ENCODE data around the gene RPS25. TPM values are rescaled to one million over a fixed set of nuclear protein-coding genes. Genes with fewer than 3 reads are reported as not detected.

Gene RPS25
- total and polyA plus RNA-seq, 9 of the 15 experiments (the other 6 are each of a cell fraction or from before 2014, with no cell fraction given): 1,553 to 5,486 (median 2,471) TPM

DNA sequence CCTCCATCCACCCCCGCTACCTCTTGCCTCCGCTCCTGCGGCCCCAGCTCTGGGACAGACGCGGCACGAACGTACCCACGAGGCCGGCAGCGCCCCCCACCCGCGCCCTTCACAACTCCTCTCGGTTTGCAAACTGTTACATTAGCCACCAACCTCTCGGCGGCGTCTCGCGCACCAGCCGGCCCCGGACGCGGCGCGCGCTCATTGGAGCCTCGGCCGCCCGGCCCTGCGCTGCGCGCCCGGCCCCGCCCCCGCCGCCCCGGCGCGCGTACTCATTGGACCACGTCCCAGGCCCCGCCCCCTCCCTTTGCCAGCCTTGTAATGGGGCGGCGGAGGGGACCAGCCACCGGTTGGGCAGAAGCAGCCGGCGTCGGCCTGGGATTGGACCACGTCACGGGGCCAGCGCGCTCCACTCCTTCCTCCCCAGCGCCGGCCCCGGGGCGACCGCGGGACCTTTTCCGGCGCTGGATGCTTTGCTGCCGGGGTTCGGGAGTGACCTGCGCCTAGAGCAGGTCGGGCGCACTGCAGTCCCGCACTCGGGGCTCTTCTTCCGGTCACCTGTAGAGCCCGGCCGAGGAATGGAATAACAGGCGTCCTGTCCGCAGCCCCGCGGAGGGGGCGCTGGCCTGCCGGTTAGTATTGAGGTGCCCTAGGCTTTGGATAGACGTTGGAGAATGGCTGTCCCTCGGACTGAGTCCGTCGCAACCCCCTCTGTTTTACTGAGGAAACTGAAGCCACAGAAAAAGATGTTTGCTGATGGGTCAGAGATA lies 39.0 kb upstream of the RPS25 start, which contains the start of gene HYOU1 (continued):
- TF ChIP-seq TFAP4 (CRISPR knock-in tag; IDR thresholded peaks at IDR 0.05; ENCODE audit: borderline replicate concordance): peak; percentile 89; the same call in 1 of the 2 replicates
- TF ChIP-seq FOXJ2 (tag; IDR thresholded peaks at IDR 0.05): 0 out of 2 replicates have a peak, but pooled peaks have one; percentile 58
- TF ChIP-seq POLR2B (IDR thresholded peaks at IDR 0.05; ENCODE audit: low read depth, partially characterized antibody): peak; percentile 46
- peak; percentile 91 for TF ChIP-seq GABPA (tag; conservative IDR thresholded peaks at IDR 0.05; ENCODE audit: low read depth)
- peak in 1 of 2 experiments; percentile 44; a peak in 2 of 4 replicates for TF ChIP-seq FOXK2 (conservative IDR thresholded peaks at IDR 0.05 in 1 of 2, IDR thresholded peaks at IDR 0.05 in 1 of 2; ENCODE audit: low read depth in 2 of 2)
- TF ChIP-seq, protein P1, sequence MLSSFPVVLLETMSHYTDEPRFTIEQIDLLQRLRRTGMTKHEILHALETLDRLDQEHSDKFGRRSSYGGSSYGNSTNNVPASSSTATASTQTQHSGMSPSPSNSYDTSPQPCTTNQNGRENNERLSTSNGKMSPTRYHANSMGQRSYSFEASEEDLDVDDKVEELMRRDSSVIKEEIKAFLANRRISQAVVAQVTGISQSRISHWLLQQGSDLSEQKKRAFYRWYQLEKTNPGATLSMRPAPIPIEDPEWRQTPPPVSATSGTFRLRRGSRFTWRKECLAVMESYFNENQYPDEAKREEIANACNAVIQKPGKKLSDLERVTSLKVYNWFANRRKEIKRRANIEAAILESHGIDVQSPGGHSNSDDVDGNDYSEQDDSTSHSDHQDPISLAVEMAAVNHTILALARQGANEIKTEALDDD (IDR thresholded peaks at IDR 0.05): no peak
- TF ChIP-seq ZNF263 (CRISPR knock-in tag; IDR thresholded peaks at IDR 0.05; ENCODE audit: borderline replicate concordance): 0 out of 2 replicates have a peak, but pooled peaks have one; percentile 3
- TF ChIP-seq RBM22 (IDR thresholded peaks at IDR 0.05; ENCODE audit: low read depth, low read length, poor library complexity, severe bottlenecking): peak; percentile 75
- peak; percentile 5 to 67; a peak in 1 of 4 replicates for TF ChIP-seq NONO (IDR thresholded peaks at IDR 0.05; ENCODE audit: low read depth in 2 of 2, low read length in 1 of 2)
- 0 out of 2 replicates have a peak, but pooled peaks have one; percentile 18 for TF ChIP-seq ZBTB9 (CRISPR knock-in tag; IDR thresholded peaks at IDR 0.05)
- TF ChIP-seq NFIC (IDR thresholded peaks at IDR 0.05): peak; percentile 36
- TF ChIP-seq FUS (optimal IDR thresholded peaks at IDR 0.05; ENCODE audit: low read depth, low read length): no peak
- no peak for TF ChIP-seq ZNF282 (CRISPR knock-in tag; IDR thresholded peaks at IDR 0.05)
- TF ChIP-seq MCM5 (IDR thresholded peaks at IDR 0.05; ENCODE audit: low read depth): no peak
- no peak for TF ChIP-seq GABPB2 (CRISPR knock-in tag; conservative IDR thresholded peaks at IDR 0.05)
- peak; percentile 98 for TF ChIP-seq RBFOX2 (IDR thresholded peaks at IDR 0.05; ENCODE audit: low read depth, low read length)
- TF ChIP-seq TAF7 (tag; IDR thresholded peaks at IDR 0.05): 0 out of 2 replicates have a peak, but pooled peaks have one; percentile 52
- TF ChIP-seq E2F1 (CRISPR knock-in tag; IDR thresholded peaks at IDR 0.05): no peak
- 0 out of 2 replicates have a peak, but pooled peaks have one; percentile 33 for TF ChIP-seq ZNF24 (IDR thresholded peaks at IDR 0.05)
- peak; percentile 15; the same call in 1 of the 2 replicates for TF ChIP-seq MYNN (IDR thresholded peaks at IDR 0.05)
- TF ChIP-seq MYNN (CRISPR knock-in tag; IDR thresholded peaks at IDR 0.05): no peak
- TF ChIP-seq HMGN3 (IDR thresholded peaks at IDR 0.05; ENCODE audit: borderline replicate concordance, extremely low read depth, insufficient read length, low read depth, low read length): peak; percentile 72
- peak; percentile 26 for TF ChIP-seq NEUROD1 (IDR thresholded peaks at IDR 0.05; ENCODE audit: borderline replicate concordance, low read depth, low read length, partially characterized antibody)
- no peak for TF ChIP-seq ILK (tag; IDR thresholded peaks at IDR 0.05; ENCODE audit: borderline replicate concordance, low read depth)

Measured in K562 (cell line).